DMS153 treated with DMSO at 0.1 percent for 48 hours (cell line): ENCODE results near the gene PLEKHO2.

Experiments used
- DNase-seq: peaks from one replicate; lab custom pipeline; 2025; ENCODE audit not compliant: unreplicated experiment; lab: John Stamatoyannopoulos, UW

The PLEKHO2 gene

GRCh38 chr15:64912379-64913325 is 70.9 kb downstream of the PLEKHO2 start:
- no peak for DNase-seq

DNA sequence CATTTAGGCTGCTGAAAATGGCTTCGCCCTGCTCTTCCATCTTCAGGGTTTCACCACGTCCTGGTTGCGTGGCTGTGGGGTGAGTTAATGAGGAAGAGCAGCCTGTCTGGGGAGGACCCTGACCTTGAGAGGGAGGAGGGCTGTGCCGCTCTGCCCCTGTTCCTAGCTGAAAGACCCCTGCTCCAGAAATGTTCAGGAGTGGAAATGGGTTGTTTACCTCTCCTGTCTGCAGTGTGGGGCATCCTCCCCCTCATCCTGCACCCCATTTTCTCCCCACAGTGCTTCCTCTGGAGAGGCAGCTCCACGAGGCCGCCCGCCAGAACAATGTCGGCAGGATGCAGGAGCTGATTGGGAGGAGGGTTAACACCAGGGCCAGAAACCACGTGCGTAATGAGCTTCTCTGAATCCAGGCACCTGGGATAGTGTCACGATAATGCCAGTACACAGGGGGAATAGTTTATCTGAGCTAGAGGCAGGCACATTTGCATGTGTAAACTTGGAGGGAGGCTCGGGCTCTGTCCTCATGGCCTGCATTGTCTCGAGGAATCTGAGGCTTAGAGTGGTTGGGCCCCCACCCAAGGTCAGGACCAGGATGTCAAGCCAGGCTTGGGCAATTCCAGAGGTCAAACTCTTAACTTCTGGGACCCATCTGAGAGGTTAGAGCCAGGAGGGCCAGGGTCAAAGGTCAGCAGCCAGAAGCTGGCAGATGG is 74.0 kb downstream of the PLEKHO2 start:
- no peak for DNase-seq

GRCh38 chr15:64916365-64916764 is 74.7 kb downstream of the PLEKHO2 start:
- DNase-seq: no peak

DNA sequence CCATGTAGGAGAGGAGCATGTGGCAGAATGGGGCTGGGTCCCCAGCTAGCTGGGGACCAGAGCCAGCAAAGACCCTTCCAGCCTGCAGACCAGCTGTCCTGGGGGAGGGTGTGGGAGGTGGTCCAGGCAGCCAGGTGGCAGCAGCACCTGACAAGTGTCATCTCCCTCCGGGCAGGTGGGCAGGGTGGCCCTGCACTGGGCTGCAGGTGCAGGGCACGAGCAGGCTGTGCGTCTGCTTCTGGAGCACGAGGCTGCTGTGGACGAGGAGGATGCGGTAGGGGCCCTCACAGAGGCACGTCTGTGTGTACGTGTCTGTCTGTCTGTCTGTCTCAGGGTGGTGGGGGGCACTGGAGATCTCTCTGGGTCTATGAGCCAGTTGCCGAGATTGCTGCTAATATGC is 75.5 kb downstream of the PLEKHO2 start:
- no peak for DNase-seq
